Midbrain (tissue), 1 donor: ENCODE results near the gene CNTNAP2.

Source experiments
- DNase-seq: peaks from one replicate; lab custom pipeline; 2025; lab: John Stamatoyannopoulos, UW

CNTNAP2 gene

GRCh38 chr7:147852833-147853232 is 1736.2 kb downstream of the CNTNAP2 start:
- DNase-seq = no peak

DNA sequence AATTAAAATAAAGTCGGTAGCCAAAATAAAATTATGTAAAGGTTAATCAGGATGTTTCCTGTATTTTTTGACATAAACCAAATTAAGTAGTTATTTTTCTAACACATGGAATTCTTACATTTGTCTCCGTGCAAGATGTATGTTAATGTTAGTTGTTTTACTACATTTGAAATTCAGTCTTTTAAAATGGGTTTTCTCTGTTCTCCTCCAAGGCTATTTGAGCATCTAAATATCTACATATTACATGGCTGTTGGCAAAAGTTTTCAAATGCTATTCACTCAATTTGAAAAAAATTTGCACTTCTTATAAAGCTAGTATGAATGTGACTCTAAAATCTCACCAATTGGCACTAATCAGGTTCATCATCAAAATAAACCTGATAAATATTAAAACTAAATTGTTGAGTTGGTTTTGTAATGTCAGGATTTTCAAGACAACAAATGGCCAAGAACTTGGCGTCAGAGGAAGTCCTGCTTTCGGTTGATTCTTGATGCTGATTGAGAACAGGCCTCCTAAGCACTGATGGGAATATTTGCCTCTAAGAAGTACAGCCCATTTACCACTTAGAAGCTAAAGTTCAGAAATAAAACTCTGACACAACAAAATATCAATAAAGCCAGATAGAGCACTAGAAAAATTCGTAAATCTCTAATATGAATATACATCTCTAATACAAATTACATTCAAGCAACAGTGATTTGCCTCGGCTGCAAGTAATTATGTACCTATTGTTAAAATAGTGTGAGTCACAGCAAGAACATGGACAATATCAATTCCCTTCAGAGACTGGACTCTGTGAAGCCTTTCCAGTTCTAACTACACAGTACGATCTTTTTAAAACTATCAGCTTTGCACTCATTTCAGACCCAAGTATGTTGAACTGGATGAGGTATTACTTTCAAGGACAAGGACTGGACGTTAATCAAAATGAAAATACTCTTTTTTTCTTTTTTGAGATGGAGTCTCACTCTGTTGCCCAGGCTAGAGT is 1740.8 kb downstream of the CNTNAP2 start:
- no peak for DNase-seq

DNA sequence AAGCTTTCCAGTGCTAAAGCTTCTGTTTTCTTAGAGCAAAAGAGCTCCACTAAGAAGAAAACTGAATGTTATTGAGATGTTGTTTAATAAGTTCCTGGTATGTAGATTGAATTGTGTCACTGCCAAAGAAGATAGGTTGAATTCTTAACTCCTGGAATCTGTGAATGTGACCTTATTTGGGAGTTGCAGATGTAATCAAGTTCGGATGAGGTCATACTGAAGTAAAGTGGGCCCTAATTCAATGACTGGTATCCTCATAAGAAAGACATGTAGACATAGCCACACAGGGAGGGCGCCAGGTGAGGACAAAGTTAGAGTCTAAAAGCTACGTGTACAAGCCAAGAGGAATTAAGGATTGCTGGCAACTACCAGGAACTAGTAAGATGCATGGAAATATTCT is 1741.8 kb downstream of the CNTNAP2 start:
- DNase-seq = no peak

GRCh38 chr7:147859033-147859432 is 1742.4 kb downstream of the CNTNAP2 start:
- DNase-seq = no peak

GRCh38 chr7:147859486-147859885 is 1742.9 kb downstream of the CNTNAP2 start:
- no peak for DNase-seq

GRCh38 chr7:147861058-147861716 is 1744.6 kb downstream of the CNTNAP2 start:
- peak; percentile 49 for DNase-seq

DNA sequence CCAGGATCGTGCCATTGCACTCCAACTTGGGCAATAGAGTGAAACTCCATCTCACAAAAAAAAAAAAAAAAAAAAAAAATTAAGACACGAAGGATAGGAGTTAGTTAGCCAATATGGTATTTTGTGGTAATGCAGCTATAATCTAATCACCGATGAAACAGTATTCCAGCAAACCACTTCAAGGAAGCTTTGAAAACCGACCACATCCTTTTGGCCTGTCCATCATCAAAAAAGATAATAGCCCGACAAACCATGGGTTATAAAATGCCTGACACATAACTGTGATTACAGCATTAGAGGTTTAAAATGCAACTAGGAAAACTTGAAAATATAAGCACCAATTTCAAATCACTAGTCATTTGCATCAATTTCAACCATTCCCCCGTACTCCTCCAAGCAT is 1745.3 kb downstream of the CNTNAP2 start:
- DNase-seq = no peak

GRCh38 chr7:147869456-147869855 is 1752.9 kb downstream of the CNTNAP2 start:
- DNase-seq = no peak

DNA sequence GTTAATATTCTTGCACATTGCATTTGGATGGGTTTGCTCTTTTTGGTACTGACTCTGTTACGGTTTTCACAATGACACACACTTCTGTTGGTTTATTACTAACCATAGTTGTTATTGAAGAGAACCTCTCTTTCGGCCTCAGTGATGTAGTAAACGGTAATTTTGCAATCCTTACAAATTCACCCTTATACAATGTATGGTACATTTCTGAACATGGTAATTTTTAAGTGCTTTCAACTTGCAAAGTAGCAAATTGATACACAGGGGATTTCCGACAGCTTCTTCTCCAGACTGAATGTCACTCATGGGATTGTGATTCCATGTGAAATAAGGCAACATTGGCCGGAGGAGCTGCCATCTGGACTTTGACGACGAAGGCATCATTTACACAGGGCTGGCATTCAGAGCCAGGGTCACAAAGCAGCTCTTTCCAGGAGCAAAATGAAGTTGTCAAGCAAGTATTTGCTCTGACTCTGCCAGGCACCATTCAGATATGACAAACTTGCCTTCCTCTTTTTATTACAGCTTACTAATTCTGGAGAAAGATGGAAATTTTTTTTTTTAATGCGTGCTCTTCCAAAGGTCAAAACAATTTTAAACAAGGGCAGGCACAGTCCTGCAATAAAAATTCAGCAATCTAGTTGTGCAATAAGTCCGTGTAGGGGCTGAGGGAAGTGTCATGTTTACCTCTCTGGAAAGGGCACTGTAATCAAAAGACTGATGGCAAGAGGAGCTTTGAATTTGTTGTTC is 1762.5 kb downstream of the CNTNAP2 start:
- DNase-seq = peak; percentile 65

DNA sequence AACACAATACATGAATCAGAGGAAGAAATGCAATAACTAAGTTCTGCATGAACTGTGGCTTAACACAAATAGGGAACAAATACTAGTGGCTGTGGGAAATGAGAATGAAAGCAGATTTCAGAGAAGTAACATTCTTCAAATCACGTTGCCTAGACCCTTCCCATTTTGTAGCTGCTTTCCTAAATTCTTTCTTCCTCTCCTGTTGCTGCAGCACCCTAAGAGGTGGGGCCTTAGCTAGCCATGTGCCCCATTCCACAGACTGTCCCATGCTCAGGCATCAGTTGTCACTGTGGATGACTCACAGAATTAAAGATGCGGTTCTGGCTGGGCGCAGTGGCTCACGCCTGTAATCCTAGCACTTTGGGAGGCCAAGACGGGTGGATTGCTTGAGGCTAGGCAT is 1769.3 kb downstream of the CNTNAP2 start:
- DNase-seq = no peak

GRCh38 chr7:147894271-147894670 is 1777.7 kb downstream of the CNTNAP2 start:
- peak; percentile 49 for DNase-seq

DNA sequence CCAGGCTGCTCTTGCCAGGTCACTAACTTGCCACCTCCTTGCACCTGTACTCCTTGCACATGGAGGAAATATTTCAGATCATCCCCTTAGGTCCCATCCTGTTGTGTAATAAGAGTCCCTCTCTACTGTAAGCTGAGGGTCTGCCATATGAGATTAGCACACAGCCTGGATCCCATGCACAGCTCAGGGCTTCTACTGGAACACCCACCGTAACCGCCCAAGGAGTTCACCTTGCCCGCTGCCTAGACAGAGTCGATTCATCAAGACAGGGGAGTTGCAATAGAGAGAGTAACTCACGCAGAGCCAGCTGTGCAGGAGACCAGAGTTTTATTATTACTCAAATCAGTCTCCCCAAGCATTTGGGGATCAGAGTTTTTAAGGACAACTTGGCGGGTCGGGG is 1779.5 kb downstream of the CNTNAP2 start:
- no peak for DNase-seq

DNA sequence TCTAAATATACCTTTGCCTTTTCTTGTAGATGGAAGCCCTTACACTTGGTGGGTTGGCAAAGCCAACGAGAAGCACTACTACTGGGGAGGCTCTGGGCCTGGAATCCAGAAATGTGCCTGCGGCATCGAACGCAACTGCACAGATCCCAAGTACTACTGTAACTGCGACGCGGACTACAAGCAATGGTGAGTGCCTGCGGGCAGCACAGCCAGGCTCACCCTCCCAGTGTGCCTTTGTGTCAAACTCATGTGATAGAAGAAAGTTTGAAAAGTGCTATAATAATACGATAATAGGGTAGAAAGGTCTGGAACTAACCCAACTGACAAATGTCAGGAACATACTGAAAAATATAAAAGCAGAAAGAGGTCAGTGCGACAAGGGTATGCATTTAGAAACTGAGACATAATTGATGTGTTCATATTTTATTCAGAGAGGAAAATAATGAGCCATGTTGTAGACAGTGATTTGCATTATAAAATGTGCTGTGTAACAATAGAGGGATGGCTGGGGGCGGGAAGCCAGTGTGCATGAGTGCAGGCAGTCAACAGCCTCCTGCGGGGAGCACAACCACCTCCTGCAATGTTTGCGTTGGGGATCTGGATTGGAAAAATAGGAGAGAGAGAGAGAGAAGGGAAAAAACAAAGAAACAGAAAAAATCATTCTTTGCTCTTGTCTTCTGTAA is 1787.1 kb downstream of the CNTNAP2 start:
- no peak for DNase-seq

DNA sequence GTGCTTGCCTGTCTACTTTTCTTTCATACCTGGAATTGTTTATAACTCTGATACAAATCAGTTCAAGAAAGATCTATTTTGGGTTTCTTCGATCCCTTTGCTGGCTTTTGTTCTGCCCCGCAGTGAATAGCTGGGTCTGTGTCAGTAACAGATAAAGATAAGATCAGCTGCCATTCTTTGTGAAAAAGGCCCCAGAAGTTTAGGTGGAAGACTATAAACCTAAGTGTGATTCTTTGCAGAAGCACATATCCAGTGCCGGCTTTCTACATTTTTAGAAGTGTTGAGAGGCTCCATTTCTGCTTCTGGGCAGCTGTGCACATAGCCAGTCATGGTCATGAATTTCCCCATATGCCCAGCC is 1787.6 kb downstream of the CNTNAP2 start:
- DNase-seq = no peak

- no peak for DNase-seq
These were observed 1793.0 kb downstream of the CNTNAP2 start for GRCh38 chr7:147909431-147910148.

GRCh38 chr7:147911201-147911601 is 1794.6 kb downstream of the CNTNAP2 start:
- DNase-seq = no peak

GRCh38 chr7:147912291-147912690 is 1795.7 kb downstream of the CNTNAP2 start:
- no peak for DNase-seq

DNA sequence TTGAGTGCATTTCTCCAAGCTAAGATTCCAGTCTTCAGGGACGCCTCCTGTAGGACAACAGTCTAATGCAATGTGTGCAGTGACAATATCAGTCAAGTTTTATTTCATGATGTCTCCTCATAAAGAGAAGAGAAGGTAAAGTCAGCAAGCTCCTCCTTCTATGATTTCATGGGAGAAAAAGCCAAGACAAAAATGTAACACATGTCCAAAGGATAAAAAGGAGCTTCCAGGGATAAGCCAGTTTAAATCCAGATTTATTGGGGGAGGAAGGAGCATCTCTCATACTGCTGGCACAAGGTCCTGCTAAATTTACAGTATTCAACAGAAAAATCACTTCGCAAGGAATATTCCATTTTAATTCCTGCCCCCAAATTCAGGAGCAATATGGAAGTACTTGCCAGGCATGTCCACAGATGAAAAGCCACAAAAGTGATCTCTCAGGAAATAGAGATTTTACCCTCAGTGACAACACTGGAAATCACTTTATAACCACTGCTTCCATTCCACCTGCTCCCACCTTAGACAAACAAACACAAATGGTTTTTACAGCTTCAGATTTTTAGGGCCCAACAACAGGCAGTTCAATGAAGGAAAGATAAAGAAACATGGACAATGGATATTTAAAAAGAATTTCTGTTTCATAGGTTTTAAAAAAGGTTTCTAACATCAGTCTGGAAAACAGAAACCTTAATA is 1796.5 kb downstream of the CNTNAP2 start:
- DNase-seq = no peak

GRCh38 chr7:147915781-147916180 is 1799.2 kb downstream of the CNTNAP2 start:
- DNase-seq = no peak

- DNase-seq = no peak
These were observed 1800.0 kb downstream of the CNTNAP2 start for GRCh38 chr7:147916573-147916972.

DNA sequence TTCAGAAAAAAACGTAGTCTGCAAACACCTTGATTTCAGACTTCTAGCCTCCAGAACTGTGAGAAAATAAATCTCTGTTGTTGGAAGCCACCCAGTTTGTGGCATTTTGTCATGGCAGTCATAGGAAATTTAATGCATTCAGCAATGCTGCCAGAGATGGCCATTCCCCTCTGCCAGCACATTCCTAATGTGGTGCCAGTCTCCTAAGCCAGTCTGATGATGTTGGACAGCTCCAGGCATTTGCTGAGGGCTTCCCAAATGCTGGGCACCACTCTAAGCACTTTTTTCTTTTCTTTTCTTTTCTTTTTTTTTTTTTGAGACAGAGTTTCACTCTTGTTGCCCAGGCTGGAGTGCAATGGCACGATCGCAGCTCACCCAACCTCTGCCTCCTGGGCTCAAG is 1807.2 kb downstream of the CNTNAP2 start:
- DNase-seq = no peak
